ENCODE measurements around the gene ACAN.
A peak's percentile ranks its signal among the peaks of the same experiment; 100 is the strongest.

Gene ACAN

GRCh38 chr15:88894348-88894818, 91.1 kb downstream of the ACAN start:
- Histone ChIP-seq H3K4me1 (ENCODE audit: control insufficient read depth in 1 of 2, insufficient read depth in 2 of 2, low read length in 2 of 2) (peaks cover 10 to 28% of the 10 kb centered on the region in 2 experiments), H3K18ac (ENCODE audit: low read length) (no peak overlapping the region), H3K27ac (ENCODE audit: low read depth, low read length) (no peak overlapping the region), H3K4ac (ENCODE audit: low read depth, low read length) (no peak overlapping the region), H2AK5ac (ENCODE audit: low read length) (no peak overlapping the region), H3K9ac (ENCODE audit: low read length) (no peak overlapping the region), H3K4me2 (ENCODE audit: low read length) (peak overlapping the region; percentile 81), H3K23ac (ENCODE audit: low read length) (no peak overlapping the region), H4K91ac (ENCODE audit: low read depth, low read length) (no peak overlapping the region), H3K14ac (ENCODE audit: low read length) (no peak overlapping the region), H3K27me3 (ENCODE audit: insufficient read depth, low read length) (peaks cover 5% of the 10 kb centered on the region), H3K9me3 (ENCODE audit: insufficient read depth, low read depth, low read length) (no peaks in the 10 kb centered on the region), H2BK5ac (ENCODE audit: low read depth, low read length, poor library complexity) (no peak overlapping the region), H2BK12ac (ENCODE audit: low read length) (no peak overlapping the region), H3K36me3 (ENCODE audit: control insufficient read depth in 1 of 2, insufficient read depth in 2 of 2, low read length in 2 of 2) (peaks cover 12 to 14% of the 10 kb centered on the region in 2 experiments), H2BK120ac (ENCODE audit: insufficient read depth, low read length, poor library complexity) (no peak overlapping the region), H3K79me2 (ENCODE audit: control insufficient read depth, insufficient read depth, low read length, poor library complexity) (peaks cover 4% of the 10 kb centered on the region), H3K4me3 (ENCODE audit: low read depth, low read length) (peak overlapping the region; percentile 72), H4K8ac (ENCODE audit: low read depth, low read length) (no peak overlapping the region), H2AFZ (ENCODE audit: insufficient read depth, low read length, poor library complexity) (no peak overlapping the region), H3K79me1 (ENCODE audit: low read length) (peaks cover 5% of the 10 kb centered on the region), H4K12ac (ENCODE audit: low read depth, low read length) (no peak overlapping the region)
- DNase-seq, result peak; percentile 73 to 91
- WGBS (ENCODE audit: extremely low coverage, insufficient coverage, insufficient read length), result no CpG with 5 or more reads among the region's 23 CpGs

- Histone ChIP-seq H4K91ac (ENCODE audit: low read depth, low read length) (peak within 1 kb of the TSS; percentile 60), H3K4ac (ENCODE audit: low read depth, low read length) (no peak within 1 kb of the TSS), H3K23ac (ENCODE audit: low read length) (no peak within 1 kb of the TSS), H3K9me3 (ENCODE audit: insufficient read depth, low read depth, low read length) (no peaks in the 10 kb centered on the region), H3K4me1 (ENCODE audit: control insufficient read depth in 1 of 2, insufficient read depth in 2 of 2, low read length in 2 of 2) (peaks cover 10 to 28% of the 10 kb centered on the region in 2 experiments), H2AFZ (ENCODE audit: insufficient read depth, low read length, poor library complexity) (peak within 1 kb of the TSS; percentile 30), H3K79me1 (ENCODE audit: low read length) (peaks cover 5% of the 10 kb centered on the region), H2BK12ac (ENCODE audit: low read length) (peak within 1 kb of the TSS; percentile 39), H3K9ac (ENCODE audit: low read length) (peak within 1 kb of the TSS; percentile 41), H3K18ac (ENCODE audit: low read length) (peak within 1 kb of the TSS; percentile 60), H3K14ac (ENCODE audit: low read length) (peak within 1 kb of the TSS; percentile 68), H3K36me3 (ENCODE audit: control insufficient read depth in 1 of 2, insufficient read depth in 2 of 2, low read length in 2 of 2) (peaks cover 16 to 18% of the 10 kb centered on the region in 2 experiments), H3K27me3 (ENCODE audit: insufficient read depth, low read length) (peaks cover 5% of the 10 kb centered on the region), H4K12ac (ENCODE audit: low read depth, low read length) (peak within 1 kb of the TSS; percentile 70), H3K79me2 (ENCODE audit: control insufficient read depth, insufficient read depth, low read length, poor library complexity) (peaks cover 4% of the 10 kb centered on the region), H3K27ac (ENCODE audit: low read depth, low read length) (no peak within 1 kb of the TSS), H2AK5ac (ENCODE audit: low read length) (peak within 1 kb of the TSS; percentile 46), H2BK120ac (ENCODE audit: insufficient read depth, low read length, poor library complexity) (peak within 1 kb of the TSS; percentile 59), H4K8ac (ENCODE audit: low read depth, low read length) (peak within 1 kb of the TSS; percentile 68), H3K4me2 (ENCODE audit: low read length) (peak within 1 kb of the TSS; percentile 81), H2BK5ac (ENCODE audit: low read depth, low read length, poor library complexity) (no peak within 1 kb of the TSS), H3K4me3 (ENCODE audit: low read depth, low read length) (peak within 1 kb of the TSS; percentile 72)
- no CpG with 5 or more reads among the region's 70 CpGs for WGBS (ENCODE audit: extremely low coverage, insufficient coverage, insufficient read length)
- peak; percentile 44 to 63 for DNase-seq
Measured at GRCh38 chr15:88894819-88895767, 91.9 kb downstream of the ACAN start, which contains the start of gene HAPLN3. Gene HAPLN3, minus strand, starts transcription at chr15:88895544. Its CDS starts 8,246 bp downstream, at chr15:88887298.

GRCh38 chr15:88896333-88897033, 93.2 kb downstream of the ACAN start:
- no peaks in the 10 kb centered on the region for H3K9me3 ChIP-seq (ENCODE audit: insufficient read depth, low read depth, low read length)
- WGBS (ENCODE audit: extremely low coverage, insufficient coverage, insufficient read length), result no CpG with 5 or more reads among the region's 8 CpGs
- no peak overlapping the region for H2BK12ac ChIP-seq (ENCODE audit: low read length)
- H3K79me2 ChIP-seq (ENCODE audit: control insufficient read depth, insufficient read depth, low read length, poor library complexity), result peaks cover 4% of the 10 kb centered on the region
- no peak overlapping the region for H3K18ac ChIP-seq (ENCODE audit: low read length)
- H3K4me1 ChIP-seq (ENCODE audit: control insufficient read depth in 1 of 2, insufficient read depth in 2 of 2, low read length in 2 of 2), result peaks cover 14 to 39% of the 10 kb centered on the region in 2 experiments
- H2BK120ac ChIP-seq (ENCODE audit: insufficient read depth, low read length, poor library complexity), result no peak overlapping the region
- H4K12ac ChIP-seq (ENCODE audit: low read depth, low read length), result no peak overlapping the region
- H3K9ac ChIP-seq (ENCODE audit: low read length), result no peak overlapping the region
- no peak overlapping the region for H2BK5ac ChIP-seq (ENCODE audit: low read depth, low read length, poor library complexity)
- H3K4me2 ChIP-seq (ENCODE audit: low read length), result no peak overlapping the region
- no peak for DNase-seq
- no peak overlapping the region for H4K8ac ChIP-seq (ENCODE audit: low read depth, low read length)
- peaks cover 22 to 31% of the 10 kb centered on the region in 2 experiments for H3K36me3 ChIP-seq (ENCODE audit: control insufficient read depth in 1 of 2, insufficient read depth in 2 of 2, low read length in 2 of 2)
- no peak overlapping the region for H3K23ac ChIP-seq (ENCODE audit: low read length)
- H3K79me1 ChIP-seq (ENCODE audit: low read length), result peaks cover 9% of the 10 kb centered on the region
- no peak overlapping the region for H2AFZ ChIP-seq (ENCODE audit: insufficient read depth, low read length, poor library complexity)
- H2AK5ac ChIP-seq (ENCODE audit: low read length), result no peak overlapping the region
- H3K27ac ChIP-seq (ENCODE audit: low read depth, low read length), result no peak overlapping the region
- peaks cover 5% of the 10 kb centered on the region for H3K27me3 ChIP-seq (ENCODE audit: insufficient read depth, low read length)
- no peak overlapping the region for H3K14ac ChIP-seq (ENCODE audit: low read length)
- H3K4me3 ChIP-seq (ENCODE audit: low read depth, low read length), result no peak overlapping the region
- H3K4ac ChIP-seq (ENCODE audit: low read depth, low read length), result no peak overlapping the region
- H4K91ac ChIP-seq (ENCODE audit: low read depth, low read length), result no peak overlapping the region

GRCh38 chr15:88897142-88897455, 93.9 kb downstream of the ACAN start:
- no peak overlapping the region for H3K14ac ChIP-seq (ENCODE audit: low read length)
- H3K79me1 ChIP-seq (ENCODE audit: low read length), result peaks cover 9% of the 10 kb centered on the region
- WGBS (ENCODE audit: extremely low coverage, insufficient coverage, insufficient read length), result no CpG with 5 or more reads among the region's 8 CpGs
- H2AFZ ChIP-seq (ENCODE audit: insufficient read depth, low read length, poor library complexity), result no peak overlapping the region
- H3K4ac ChIP-seq (ENCODE audit: low read depth, low read length), result no peak overlapping the region
- H2BK12ac ChIP-seq (ENCODE audit: low read length), result no peak overlapping the region
- H3K23ac ChIP-seq (ENCODE audit: low read length), result no peak overlapping the region
- no peak overlapping the region for H4K91ac ChIP-seq (ENCODE audit: low read depth, low read length)
- H2BK5ac ChIP-seq (ENCODE audit: low read depth, low read length, poor library complexity), result no peak overlapping the region
- H3K27ac ChIP-seq (ENCODE audit: low read depth, low read length), result no peak overlapping the region
- H3K79me2 ChIP-seq (ENCODE audit: control insufficient read depth, insufficient read depth, low read length, poor library complexity), result peaks cover 4% of the 10 kb centered on the region
- no peak overlapping the region for H4K8ac ChIP-seq (ENCODE audit: low read depth, low read length)
- no peak for DNase-seq
- H3K36me3 ChIP-seq (ENCODE audit: control insufficient read depth in 1 of 2, insufficient read depth in 2 of 2, low read length in 2 of 2), result peaks cover 27 to 36% of the 10 kb centered on the region in 2 experiments
- no peak overlapping the region for H2AK5ac ChIP-seq (ENCODE audit: low read length)
- peaks cover 14 to 42% of the 10 kb centered on the region in 2 experiments for H3K4me1 ChIP-seq (ENCODE audit: control insufficient read depth in 1 of 2, insufficient read depth in 2 of 2, low read length in 2 of 2)
- no peak overlapping the region for H3K9ac ChIP-seq (ENCODE audit: low read length)
- no peak overlapping the region for H3K4me3 ChIP-seq (ENCODE audit: low read depth, low read length)
- no peaks in the 10 kb centered on the region for H3K9me3 ChIP-seq (ENCODE audit: insufficient read depth, low read depth, low read length)
- H3K27me3 ChIP-seq (ENCODE audit: insufficient read depth, low read length), result peaks cover 5% of the 10 kb centered on the region
- no peak overlapping the region for H3K4me2 ChIP-seq (ENCODE audit: low read length)
- no peak overlapping the region for H3K18ac ChIP-seq (ENCODE audit: low read length)
- no peak overlapping the region for H2BK120ac ChIP-seq (ENCODE audit: insufficient read depth, low read length, poor library complexity)
- H4K12ac ChIP-seq (ENCODE audit: low read depth, low read length), result no peak overlapping the region

Data from trophoblast cell (in vitro differentiated cells and primary cell).